ENCODE data around the gene MARCHF3. TPM values are rescaled to one million over a fixed set of nuclear protein-coding genes. Genes with fewer than 3 reads are reported as not detected.
A peak's percentile ranks its signal among the peaks of the same experiment; 100 is the strongest.

MARCHF3 gene
- total and polyA plus RNA-seq, 2 of the 13 experiments (the other 11 are each of a cell fraction or from before 2014, with no cell fraction given) = 4.8 to 11.9 TPM

DNA sequence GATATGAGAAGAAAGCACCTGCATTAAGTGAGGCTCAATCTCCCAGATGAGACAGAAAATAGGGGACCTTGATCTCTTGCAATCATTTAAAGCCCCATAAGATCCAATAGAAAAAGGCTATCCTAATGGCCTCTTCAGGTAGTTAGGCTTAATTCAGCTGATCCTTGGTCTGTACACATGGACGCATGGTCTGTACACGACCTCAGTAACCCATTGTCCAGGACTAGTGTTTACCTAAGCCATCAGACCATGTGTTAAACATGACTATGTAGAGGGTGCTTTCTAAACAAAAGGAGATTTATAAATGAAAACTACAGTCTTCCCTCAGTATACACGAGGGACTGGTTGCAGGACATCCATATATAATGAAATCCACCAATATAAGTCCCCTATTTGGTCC is 7.5 kb downstream of the MARCHF3 start (continued):
- TF ChIP-seq FOSL1 (CRISPR knock-in tag; IDR thresholded peaks at IDR 0.05; ENCODE audit: borderline replicate concordance) (no peak), MEF2D (CRISPR knock-in tag; IDR thresholded peaks at IDR 0.05) (0 out of 2 replicates have a peak, but pooled peaks have one; percentile 36), POLR2G (IDR thresholded peaks at IDR 0.05; ENCODE audit: low read depth, low read length) (no peak), ARNTL (CRISPR knock-in tag; IDR thresholded peaks at IDR 0.05) (0 out of 2 replicates have a peak, but pooled peaks have one; percentile 46), ZNF629 (CRISPR knock-in tag; conservative IDR thresholded peaks at IDR 0.05) (0 out of 2 replicates have a peak, but pooled peaks have one; percentile 35), ISX (CRISPR knock-in tag; conservative IDR thresholded peaks at IDR 0.05) (no peak), EP300 (IDR thresholded peaks at IDR 0.05; ENCODE audit: low read depth in 2 of 2, low read length in 2 of 2) (peak in 1 of 2 experiments; percentile 68; a peak in 1 of 4 replicates), EP300 (CRISPR knock-in tag; IDR thresholded peaks at IDR 0.05; ENCODE audit: borderline replicate concordance) (no peak), SP5 (CRISPR knock-in tag; IDR thresholded peaks at IDR 0.05; ENCODE audit: borderline replicate concordance, low read depth) (no peak), BCL6 (CRISPR knock-in tag; IDR thresholded peaks at IDR 0.05) (peak; percentile 72), GATAD2A (CRISPR knock-in tag; IDR thresholded peaks at IDR 0.05) (peak; percentile 86), LCORL (IDR thresholded peaks at IDR 0.05) (no peak), LCORL (CRISPR knock-in tag; IDR thresholded peaks at IDR 0.05) (no peak), HES4 (CRISPR knock-in tag; IDR thresholded peaks at IDR 0.05; ENCODE audit: borderline replicate concordance) (no peak), RBM39 (IDR thresholded peaks at IDR 0.05; ENCODE audit: low read depth, low read length, poor library complexity, severe bottlenecking) (no peak), ZNF749 (CRISPR knock-in tag; IDR thresholded peaks at IDR 0.05; ENCODE audit: borderline replicate concordance) (no peak), ZBTB34 (CRISPR knock-in tag; IDR thresholded peaks at IDR 0.05) (no peak), SCMH1 (CRISPR knock-in tag; IDR thresholded peaks at IDR 0.05; ENCODE audit: borderline replicate concordance) (no peak), EHMT2 (IDR thresholded peaks at IDR 0.05; ENCODE audit: borderline replicate concordance, low read depth, low read length) (peak; percentile 44; the same call in 1 of the 2 replicates), ZNF768 (CRISPR knock-in tag; IDR thresholded peaks at IDR 0.05) (no peak), THAP11 (CRISPR knock-in tag; IDR thresholded peaks at IDR 0.05) (peak; percentile 55; the same call in 1 of the 2 replicates)
- TF ChIP-seq, protein P1, sequence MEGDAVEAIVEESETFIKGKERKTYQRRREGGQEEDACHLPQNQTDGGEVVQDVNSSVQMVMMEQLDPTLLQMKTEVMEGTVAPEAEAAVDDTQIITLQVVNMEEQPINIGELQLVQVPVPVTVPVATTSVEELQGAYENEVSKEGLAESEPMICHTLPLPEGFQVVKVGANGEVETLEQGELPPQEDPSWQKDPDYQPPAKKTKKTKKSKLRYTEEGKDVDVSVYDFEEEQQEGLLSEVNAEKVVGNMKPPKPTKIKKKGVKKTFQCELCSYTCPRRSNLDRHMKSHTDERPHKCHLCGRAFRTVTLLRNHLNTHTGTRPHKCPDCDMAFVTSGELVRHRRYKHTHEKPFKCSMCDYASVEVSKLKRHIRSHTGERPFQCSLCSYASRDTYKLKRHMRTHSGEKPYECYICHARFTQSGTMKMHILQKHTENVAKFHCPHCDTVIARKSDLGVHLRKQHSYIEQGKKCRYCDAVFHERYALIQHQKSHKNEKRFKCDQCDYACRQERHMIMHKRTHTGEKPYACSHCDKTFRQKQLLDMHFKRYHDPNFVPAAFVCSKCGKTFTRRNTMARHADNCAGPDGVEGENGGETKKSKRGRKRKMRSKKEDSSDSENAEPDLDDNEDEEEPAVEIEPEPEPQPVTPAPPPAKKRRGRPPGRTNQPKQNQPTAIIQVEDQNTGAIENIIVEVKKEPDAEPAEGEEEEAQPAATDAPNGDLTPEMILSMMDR (CRISPR knock-in tag; IDR thresholded peaks at IDR 0.05) = no peak
- TF ChIP-seq, protein P2, sequence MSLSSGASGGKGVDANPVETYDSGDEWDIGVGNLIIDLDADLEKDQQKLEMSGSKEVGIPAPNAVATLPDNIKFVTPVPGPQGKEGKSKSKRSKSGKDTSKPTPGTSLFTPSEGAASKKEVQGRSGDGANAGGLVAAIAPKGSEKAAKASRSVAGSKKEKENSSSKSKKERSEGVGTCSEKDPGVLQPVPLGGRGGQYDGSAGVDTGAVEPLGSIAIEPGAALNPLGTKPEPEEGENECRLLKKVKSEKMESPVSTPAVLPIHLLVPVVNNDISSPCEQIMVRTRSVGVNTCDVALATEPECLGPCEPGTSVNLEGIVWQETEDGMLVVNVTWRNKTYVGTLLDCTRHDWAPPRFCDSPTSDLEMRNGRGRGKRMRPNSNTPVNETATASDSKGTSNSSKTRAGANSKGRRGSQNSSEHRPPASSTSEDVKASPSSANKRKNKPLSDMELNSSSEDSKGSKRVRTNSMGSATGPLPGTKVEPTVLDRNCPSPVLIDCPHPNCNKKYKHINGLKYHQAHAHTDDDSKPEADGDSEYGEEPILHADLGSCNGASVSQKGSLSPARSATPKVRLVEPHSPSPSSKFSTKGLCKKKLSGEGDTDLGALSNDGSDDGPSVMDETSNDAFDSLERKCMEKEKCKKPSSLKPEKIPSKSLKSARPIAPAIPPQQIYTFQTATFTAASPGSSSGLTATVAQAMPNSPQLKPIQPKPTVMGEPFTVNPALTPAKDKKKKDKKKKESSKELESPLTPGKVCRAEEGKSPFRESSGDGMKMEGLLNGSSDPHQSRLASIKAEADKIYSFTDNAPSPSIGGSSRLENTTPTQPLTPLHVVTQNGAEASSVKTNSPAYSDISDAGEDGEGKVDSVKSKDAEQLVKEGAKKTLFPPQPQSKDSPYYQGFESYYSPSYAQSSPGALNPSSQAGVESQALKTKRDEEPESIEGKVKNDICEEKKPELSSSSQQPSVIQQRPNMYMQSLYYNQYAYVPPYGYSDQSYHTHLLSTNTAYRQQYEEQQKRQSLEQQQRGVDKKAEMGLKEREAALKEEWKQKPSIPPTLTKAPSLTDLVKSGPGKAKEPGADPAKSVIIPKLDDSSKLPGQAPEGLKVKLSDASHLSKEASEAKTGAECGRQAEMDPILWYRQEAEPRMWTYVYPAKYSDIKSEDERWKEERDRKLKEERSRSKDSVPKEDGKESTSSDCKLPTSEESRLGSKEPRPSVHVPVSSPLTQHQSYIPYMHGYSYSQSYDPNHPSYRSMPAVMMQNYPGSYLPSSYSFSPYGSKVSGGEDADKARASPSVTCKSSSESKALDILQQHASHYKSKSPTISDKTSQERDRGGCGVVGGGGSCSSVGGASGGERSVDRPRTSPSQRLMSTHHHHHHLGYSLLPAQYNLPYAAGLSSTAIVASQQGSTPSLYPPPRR (CRISPR knock-in tag; IDR thresholded peaks at IDR 0.05; ENCODE audit: borderline replicate concordance) = peak; percentile 63; the same call in 1 of the 2 replicates
